Spleen (tissue), 11 donors: ENCODE data around the gene DGKE. TPM values are rescaled to one million over a fixed set of nuclear protein-coding genes. Genes with fewer than 3 reads are reported as not detected.
A peak's percentile ranks its signal among the peaks of the same experiment; 100 is the strongest.

ENCODE experiments used
- DNase-seq: peaks from one replicate; pipeline ENCODE4 v3.0.0-alpha.2; 2020
- H3K27ac ChIP-seq, 8 donors: fragments of 200-600 bp; sonication (generic) in 7 of 8; 1 replicate in 4 of 8; 2 replicates in 4 of 8; pipeline versions ENCODE4 v1.5.0 to v1.8.0; 2016 to 2021; ENCODE audit warnings: inconsistent platforms in 4 of 8, mild to moderate bottlenecking in 4 of 8, moderate library complexity in 1 of 8
- H3K27me3 ChIP-seq, 7 donors: fragments of 200-600 bp; sonication (generic) in 6 of 7; replicated peaks in 1 of 7; 1 replicate in 4 of 7; 2 replicates in 3 of 7; pipeline versions ENCODE4 v1.5.0 to v1.8.0; 2016 to 2021; ENCODE audit warnings: inconsistent platforms in 3 of 7, mild to moderate bottlenecking in 1 of 7
- H3K36me3 ChIP-seq, 6 donors: fragments of 200-600 bp; sonication (generic) in 5 of 6; 1 replicate in 4 of 6; 2 replicates in 2 of 6; pipeline versions ENCODE4 v1.5.0 to v1.8.0; 2016 to 2021; ENCODE audit warnings: inconsistent platforms in 2 of 6
- H3K4me1 ChIP-seq, 6 donors: fragments of 200-600 bp; sonication (generic) in 5 of 6; 1 replicate in 3 of 6; 2 replicates in 3 of 6; pipeline versions ENCODE4 v1.5.0 to v1.8.0; 2016 to 2021; ENCODE audit warnings: inconsistent platforms in 3 of 6
- H3K4me3 ChIP-seq, 8 donors: fragments of 200-600 bp; sonication (generic) in 7 of 8; 1 replicate in 4 of 8; 2 replicates in 4 of 8; pipeline versions ENCODE4 v1.5.0 to v1.8.0; 2016 to 2021; ENCODE audit warnings: inconsistent platforms in 4 of 8, mild to moderate bottlenecking in 4 of 8, moderate library complexity in 2 of 8
- H3K9me3 ChIP-seq, 8 donors: fragments of 200-600 bp; sonication (generic) in 7 of 8; 1 replicate in 4 of 8; 2 replicates in 4 of 8; pipeline versions ENCODE4 v1.5.0 to v1.8.0; 2016 to 2021; ENCODE audit warnings: inconsistent platforms in 4 of 8
- CTCF ChIP-seq, 11 experiments: fragments of 200-600 bp in 7 of 11; fragments of 450-650 bp in 4 of 11; sonication (generic) in 4 of 11; IDR thresholded peaks in 8 of 11; conservative IDR thresholded peaks in 3 of 11; 1 replicate in 7 of 11; 2 replicates in 4 of 11; pipeline versions ENCODE4 v1.4.0 to v1.8.0; 2016 to 2021; ENCODE audit warnings: antibody characterized with exemption in 11 of 11, inconsistent platforms in 4 of 11, mild to moderate bottlenecking in 1 of 11
- POLR2A ChIP-seq, 3 donors: fragments of 450-650 bp; IDR thresholded peaks; one replicate each; pipeline ENCODE4 v1.5.1; 2017; ENCODE audit warnings: antibody characterized with exemption in 3 of 3, mild to moderate bottlenecking in 1 of 3
- POLR2AphosphoS5 ChIP-seq, 3 donors: sonication (generic); formaldehyde crosslinking; IDR thresholded peaks; one replicate each; pipeline ENCODE4 v1.5.1; 2017; ENCODE audit warnings: antibody characterized with exemption in 3 of 3
- whole genome bisulfite sequencing, 5 donors: extraction: QIAGEN DNeasy Blood & Tissue Kit in 3 of 5; methylation state at CpG; one replicate each; pipeline versions ENCODE4 v1.1.5 to v1.1.7; 2013 to 2018; 5-methylcytosine and 5-hydroxymethylcytosine counted together
- intact Hi-C: fragments of 100-400 bp; cut with DNase I; formaldehyde crosslinking; loops from one replicate; pipeline ENCODE4 v1.15.0; 2023; ENCODE audit warnings: low total_unique reads
- polyA plus RNA-seq, 3 donors: library from polyadenylated mRNA; stranded (reverse); fragments of 200-250 nt; gene quantifications; one replicate each; pipeline ENCODE4 v1.2.1, GENCODE V29; 2013
- total RNA-seq, 7 donors: library from RNA; depleted of rRNA in 3 of 7; stranded (reverse); fragments of >200 nt in 3 of 7; fragmentation: NEBNext Ultra II Directional in 4 of 7; extraction: Animal tissue kit (Norgen Biotek cat#: 25700) in 4 of 7; gene quantifications; one replicate each; pipeline versions ENCODE4 v1.1.0 to v1.2.1, GENCODE V29; 2016 to 2021
- donor health status: healthy with polysubstance abuse.
- donor health status: DM: no; HTN: no; CAD: no; lungs with moderate emphysema.
- donor health status: DM: no; HTN: no; CAD: no.
- donor health status: Bipolar disorder and iron deficiency.
- donor health status: healthy.
- donor health status: DM: no; HTN: no; CAD: no.
- donor health status: DM: yes; HTN: yes; CAD: no.

Gene DGKE
- total and polyA plus RNA-seq, 10 donors: 2.3 to 37.3 (median 22.2) TPM

- DNase-seq: peak; percentile 63
- Histone ChIP-seq H3K9me3 (no peaks in the 10 kb centered on the region), H3K4me3 (no peak overlapping the region), H3K27me3 (no peaks in the 10 kb centered on the region), H3K4me1 (peaks cover 3 to 24% (median 8%) of the 10 kb centered on the region in 6 donors), H3K36me3 (no peaks in the 10 kb centered on the region), H3K27ac (peak overlapping the region in 1 of 8 donors; percentile 16)
- peak in 1 of 3 donors; percentile 34 for TF ChIP-seq POLR2AphosphoS5 (IDR thresholded peaks at IDR 0.05)
- TF ChIP-seq CTCF (IDR thresholded peaks at IDR 0.05 in 8 of 11, conservative IDR thresholded peaks at IDR 0.05 in 3 of 11): peak; percentile 81 to 94 (median 92)
- TF ChIP-seq POLR2A (IDR thresholded peaks at IDR 0.05): no peak
- 20 to 28% (median 22%) methylated on average over 14 of the region's 14 CpGs for WGBS, 5 donors
- intact Hi-C loops: loop anchor here (5.0 kb wide), 1 partner anchor 123 kb away; no protein-coding TSS in a partner anchor
These were observed 14.4 kb upstream of the DGKE start for GRCh38 chr17:56819431-56820145.

- no peaks in the 10 kb centered on the region for H3K27me3 ChIP-seq
- peaks cover 3 to 24% (median 8%) of the 10 kb centered on the region in 6 donors for H3K4me1 ChIP-seq
- TF ChIP-seq CTCF (IDR thresholded peaks at IDR 0.05 in 8 of 11, conservative IDR thresholded peaks at IDR 0.05 in 3 of 11) (no peak), POLR2AphosphoS5 (IDR thresholded peaks at IDR 0.05) (no peak), POLR2A (IDR thresholded peaks at IDR 0.05) (no peak)
- 74 to 84% (median 81%) methylated on average over 10 of the region's 10 CpGs for WGBS, 5 donors
- peak; percentile 47 for DNase-seq
- no peaks in the 10 kb centered on the region for H3K36me3 ChIP-seq
- intact Hi-C loops: no loop called here
- no peak overlapping the region for H3K4me3 ChIP-seq
- no peaks in the 10 kb centered on the region for H3K9me3 ChIP-seq
- peak overlapping the region in 1 of 8 donors; percentile 16 for H3K27ac ChIP-seq
These were observed 13.7 kb upstream of the DGKE start for GRCh38 chr17:56820207-56820606.

- intact Hi-C loops: no loop called here
- Histone ChIP-seq H3K27ac (peak overlapping the region in 5 of 8 donors; percentile 26 to 78 (median 39)), H3K36me3 (no peaks in the 10 kb centered on the region), H3K9me3 (no peaks in the 10 kb centered on the region), H3K27me3 (no peaks in the 10 kb centered on the region), H3K4me3 (no peak overlapping the region), H3K4me1 (peaks cover 3 to 29% (median 11%) of the 10 kb centered on the region in 6 donors)
- TF ChIP-seq POLR2AphosphoS5 (IDR thresholded peaks at IDR 0.05) (no peak), CTCF (IDR thresholded peaks at IDR 0.05 in 8 of 11, conservative IDR thresholded peaks at IDR 0.05 in 3 of 11) (no peak), POLR2A (IDR thresholded peaks at IDR 0.05) (no peak)
- no peak for DNase-seq
- 66 to 77% (median 70%) methylated on average over 3 of the region's 3 CpGs for WGBS, 5 donors
These were observed 12.0 kb upstream of the DGKE start for GRCh38 chr17:56821847-56822534.

GRCh38 chr17:56822725-56823124 is 11.2 kb upstream of the DGKE start:
- DNase-seq: peak; percentile 64
- H3K27me3 ChIP-seq: no peaks in the 10 kb centered on the region
- peaks cover 0 to 2% (median 0%) of the 10 kb centered on the region in 6 donors for H3K36me3 ChIP-seq
- peaks cover 3 to 30% (median 13%) of the 10 kb centered on the region in 6 donors for H3K4me1 ChIP-seq
- no peak overlapping the region for H3K4me3 ChIP-seq
- intact Hi-C loops: no loop called here
- TF ChIP-seq CTCF (IDR thresholded peaks at IDR 0.05 in 8 of 11, conservative IDR thresholded peaks at IDR 0.05 in 3 of 11) (no peak), POLR2AphosphoS5 (IDR thresholded peaks at IDR 0.05) (peak in 2 of 3 donors; percentile 72 to 77)
- 44 to 62% (median 54%) methylated on average over 5 of the region's 5 CpGs for WGBS, 5 donors
- H3K27ac ChIP-seq: peak overlapping the region in 7 of 8 donors; percentile 4 to 78 (median 58)
- H3K9me3 ChIP-seq: no peaks in the 10 kb centered on the region
